NCI-H748 (cell line): ENCODE results near the gene ATP10A.
"Not testable (repeated sequence)": the region's sequence is repeated elsewhere in the genome, so short reads cannot be mapped to it uniquely, and the experiment has no call there.

ENCODE experiments used
- DNase-seq: peaks from one replicate; lab custom pipeline; 2025; ENCODE audit not compliant: unreplicated experiment; lab: John Stamatoyannopoulos, UW

ATP10A gene

DNA sequence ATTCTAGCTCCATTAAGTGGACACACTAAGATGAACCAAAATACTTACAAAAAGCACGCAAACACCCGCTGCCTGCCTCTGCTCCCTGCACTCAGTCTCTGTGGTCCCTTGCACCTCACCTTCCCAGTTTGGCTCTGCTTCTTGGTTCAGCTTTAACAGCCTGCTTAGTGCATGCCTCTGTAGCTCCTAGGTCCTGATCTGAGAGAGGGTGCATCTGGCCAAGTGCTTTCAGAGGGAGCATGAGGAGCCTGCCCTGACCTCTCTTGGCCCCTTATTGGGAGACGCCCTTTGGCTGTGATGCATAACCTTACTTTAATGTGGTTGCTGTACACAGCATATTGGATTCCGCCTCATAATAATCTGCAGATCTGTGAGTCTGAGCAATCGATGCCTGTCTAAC lies 21.2 kb upstream of the ATP10A start:
- no peak for DNase-seq

GRCh38 chr15:25883463-25884259 lies 20.5 kb upstream of the ATP10A start:
- no peak for DNase-seq

DNA sequence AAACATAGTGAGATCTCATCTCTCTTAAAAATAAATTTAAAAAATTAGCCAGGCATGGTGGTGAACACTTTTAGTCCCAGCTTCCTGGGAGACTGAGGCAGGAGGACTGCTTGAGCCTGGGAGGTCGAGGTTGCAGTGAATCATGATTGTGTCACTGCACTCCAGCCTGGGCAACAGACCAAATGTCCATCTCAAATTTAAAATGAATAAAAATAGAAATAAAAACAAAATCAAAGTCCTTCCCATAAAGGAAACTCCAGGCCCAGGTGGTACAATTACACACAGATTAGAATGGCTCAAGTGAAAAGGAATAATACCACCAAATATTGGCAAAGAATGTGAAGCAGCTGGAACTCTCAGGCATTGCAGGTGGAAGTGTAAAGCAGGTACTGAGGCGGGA lies 19.3 kb upstream of the ATP10A start:
- no peak for DNase-seq

- DNase-seq: not testable (repeated sequence)
Observed at GRCh38 chr15:25880877-25881276, 17.8 kb upstream of the ATP10A start.

DNA sequence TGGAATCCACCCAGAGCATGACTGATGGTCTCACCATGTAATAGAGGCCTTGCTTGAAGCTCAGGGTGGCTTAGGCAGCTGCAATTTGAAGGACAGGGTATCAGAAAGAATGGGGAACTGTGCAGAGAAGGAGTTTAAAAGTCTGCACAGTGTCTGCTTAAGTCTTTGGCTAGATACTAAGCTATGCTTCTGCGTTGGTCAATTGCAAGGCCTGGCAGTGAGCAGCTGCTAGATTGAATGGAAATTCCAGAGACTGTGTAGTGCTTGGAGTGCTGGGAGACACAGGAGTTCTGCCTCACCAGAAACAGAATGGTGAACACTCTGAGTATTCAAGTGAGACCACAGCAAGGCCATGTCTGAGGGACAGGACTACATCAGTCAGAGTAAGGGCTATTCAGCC lies 17.3 kb upstream of the ATP10A start:
- no peak for DNase-seq

DNA sequence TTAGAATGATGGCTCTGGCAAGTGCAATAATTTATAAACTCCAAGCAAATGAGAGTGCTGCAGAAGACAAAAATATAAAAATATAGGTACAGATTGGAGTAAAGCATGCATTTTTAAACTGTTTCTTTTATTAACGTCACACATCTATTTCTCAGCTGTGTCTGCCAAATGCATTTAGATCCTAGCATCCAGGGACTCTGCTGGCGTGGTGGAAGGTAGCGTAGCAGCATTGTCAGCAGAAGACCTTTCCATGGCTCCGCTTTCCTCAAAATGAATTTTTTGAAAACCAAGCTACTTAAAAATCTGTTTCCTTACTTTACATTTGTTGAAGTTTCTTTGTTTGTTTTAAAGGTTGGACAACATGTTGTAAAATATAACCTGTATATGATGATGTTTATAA lies 16.3 kb upstream of the ATP10A start:
- no peak for DNase-seq

- DNase-seq: no peak
Observed at GRCh38 chr15:25877681-25878080, 14.6 kb upstream of the ATP10A start.

- DNase-seq: no peak
Observed at GRCh38 chr15:25876231-25877140, 13.4 kb upstream of the ATP10A start.

DNA sequence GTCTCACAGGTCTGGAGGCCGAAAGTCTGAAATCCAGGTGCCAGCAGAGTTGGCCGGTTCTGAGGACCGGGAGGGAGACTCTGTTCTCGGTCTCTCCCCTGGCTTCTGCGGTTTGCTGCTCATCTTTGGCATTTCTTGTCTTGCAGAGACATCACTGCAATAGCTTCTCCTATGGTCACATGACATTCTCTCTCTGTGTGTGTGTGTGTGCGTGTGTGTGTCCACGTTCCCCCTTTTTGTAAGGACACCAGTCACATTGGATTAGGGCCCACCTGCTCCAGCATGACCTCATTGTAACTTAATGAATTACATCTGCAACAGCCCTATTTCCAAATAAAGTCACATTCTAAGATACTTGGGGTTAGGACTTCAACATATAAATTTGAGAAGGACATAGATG lies 12.4 kb upstream of the ATP10A start:
- no peak for DNase-seq

- no peak for DNase-seq
Observed at GRCh38 chr15:25874379-25874778, 11.3 kb upstream of the ATP10A start.

GRCh38 chr15:25871403-25871802 lies 8.3 kb upstream of the ATP10A start:
- DNase-seq: no peak

- DNase-seq: no peak
Observed at GRCh38 chr15:25870938-25871337, 7.8 kb upstream of the ATP10A start.

DNA sequence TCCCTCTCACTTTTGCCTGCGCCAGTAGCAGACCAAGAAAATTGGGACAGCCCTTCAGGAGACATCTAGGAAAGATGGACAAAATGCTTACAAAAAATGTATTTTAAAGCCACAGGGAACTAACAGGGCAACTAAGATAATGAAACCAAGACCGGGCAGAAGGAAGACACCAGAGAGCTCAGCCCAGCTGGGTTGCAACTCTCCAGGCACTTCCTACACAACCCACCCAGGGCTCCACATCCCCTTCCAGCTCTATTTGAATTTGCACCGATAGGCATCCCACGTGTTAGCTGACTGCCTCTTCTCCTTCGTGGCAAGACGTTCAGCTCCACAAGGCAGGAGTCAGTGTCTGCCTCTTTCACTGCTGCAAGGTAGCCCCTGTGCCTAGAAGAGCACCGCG lies 6.6 kb upstream of the ATP10A start:
- no peak for DNase-seq

- DNase-seq: no peak
Observed at GRCh38 chr15:25866874-25867273, 3.7 kb upstream of the ATP10A start.

GRCh38 chr15:25866251-25866650 lies 3.1 kb upstream of the ATP10A start:
- DNase-seq: no peak

DNA sequence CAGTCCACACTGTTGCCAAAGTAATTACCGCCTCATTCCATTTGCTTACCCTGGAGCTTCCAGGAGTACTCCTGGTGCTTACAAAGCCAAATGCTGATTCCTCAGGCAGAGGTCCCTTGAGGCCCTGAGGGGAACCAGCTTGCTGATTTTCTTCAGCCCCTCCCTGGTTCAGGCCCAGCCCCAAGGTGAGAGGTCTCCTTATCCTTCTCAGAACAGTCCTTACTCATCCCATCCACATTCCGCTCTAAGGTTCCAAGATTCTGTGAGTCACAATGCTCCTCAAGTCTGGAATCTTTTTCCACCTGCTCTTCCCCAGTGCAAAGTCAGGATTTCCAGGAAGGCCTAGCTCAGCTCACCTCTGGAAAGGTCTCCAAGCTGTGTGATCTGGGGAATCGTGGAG lies 1.8 kb upstream of the ATP10A start:
- no peak for DNase-seq

DNA sequence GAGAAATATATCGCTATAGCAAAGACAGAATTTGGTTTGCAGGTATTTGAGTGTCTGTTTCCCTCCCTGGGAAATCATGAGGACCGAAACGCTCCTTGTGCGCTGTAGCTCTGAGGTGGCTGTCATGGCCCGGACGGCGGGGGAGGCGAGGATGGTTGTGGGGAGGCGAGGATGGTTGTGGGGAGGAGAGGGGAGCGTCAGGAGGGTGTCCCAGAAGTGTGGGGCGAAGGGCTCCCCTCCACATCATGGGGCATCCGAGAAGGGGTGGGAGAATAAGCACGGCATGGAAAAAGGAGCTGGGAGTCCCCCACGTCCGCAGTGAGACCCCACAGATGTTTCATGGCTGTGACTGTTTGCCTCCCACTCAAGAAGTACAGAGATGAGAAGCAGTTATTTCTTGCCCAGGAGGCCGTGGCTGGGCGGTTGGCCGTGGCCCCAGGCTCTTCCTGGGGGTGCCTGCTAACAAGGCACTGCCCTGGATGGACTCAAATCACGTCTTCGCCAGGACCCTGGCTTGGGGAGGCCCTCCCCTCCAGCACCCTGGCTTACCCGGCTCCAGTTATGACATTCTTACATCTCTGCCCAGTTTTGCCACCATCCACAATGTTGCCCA lies 947 bp upstream of the ATP10A start:
- DNase-seq: no peak

- DNase-seq: peak; percentile 24
Observed at GRCh38 chr15:25862472-25863110, 536 bp downstream of the ATP10A start.

DNA sequence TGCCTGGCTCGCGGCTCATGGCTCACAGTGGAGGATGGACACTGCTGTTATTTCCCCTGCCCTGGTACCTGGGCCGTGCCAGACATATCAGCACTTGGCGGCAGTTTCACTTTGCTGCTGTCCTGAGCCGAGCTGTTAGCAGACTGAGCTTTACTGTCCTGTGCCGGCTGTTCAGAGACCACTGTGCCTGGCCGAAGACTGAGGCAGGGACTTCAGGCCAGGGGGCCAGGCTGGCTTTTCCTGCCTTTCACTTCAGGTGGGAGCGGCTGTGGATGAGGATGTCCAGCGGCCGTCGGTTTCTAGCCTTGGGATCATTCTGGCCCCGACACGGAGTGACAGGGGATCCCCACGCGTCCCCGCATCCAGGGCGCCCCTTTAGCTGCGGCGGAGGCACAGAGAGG lies 1.1 kb downstream of the ATP10A start:
- DNase-seq: no peak

- no peak for DNase-seq
Observed at GRCh38 chr15:25860885-25861866, 2.0 kb downstream of the ATP10A start.
